Loucy (cell line): ENCODE measurements around the gene CD72.

Source experiments
- EZH2phosphoT487 ChIP-seq: fragments of 200-600 bp; IDR thresholded peaks from 2 replicates; pipeline ENCODE4 v1.6.1; 2018; ENCODE audit warnings: antibody characterized with exemption, mild to moderate bottlenecking, moderate library complexity, borderline replicate concordance
- TF ChIP-seq, protein P1 (sequence below): fragments of 200-600 bp; sonication (generic); conservative IDR thresholded peaks from 2 replicates; pipeline ENCODE4 v1.5.1; 2014; ENCODE audit warnings: mild to moderate bottlenecking, antibody characterized with exemption, low read length

DNA sequence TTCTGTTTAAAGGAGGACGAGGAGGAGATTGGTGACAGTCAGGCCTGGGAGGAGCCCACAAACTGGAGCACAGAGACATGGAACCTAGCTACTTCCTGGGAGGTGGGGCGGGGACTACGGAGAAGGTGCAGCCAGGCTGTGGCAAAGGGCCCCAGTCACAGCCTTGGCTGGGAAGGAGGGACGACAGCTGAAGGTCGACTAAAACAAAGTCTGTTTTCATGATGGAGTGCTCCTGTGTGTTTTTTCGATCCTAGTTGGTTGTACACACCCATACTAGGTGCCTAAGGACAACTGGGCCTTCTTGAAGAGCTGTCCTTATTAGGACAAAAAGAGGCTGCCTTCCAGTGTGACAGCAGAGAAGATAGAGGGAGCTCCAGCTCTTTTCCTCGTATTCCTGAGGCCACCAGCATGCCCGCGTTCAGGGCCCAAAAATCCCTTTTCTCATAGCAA lies 42.8 kb upstream of the CD72 start:
- TF ChIP-seq EZH2phosphoT487, result no peak
- TF ChIP-seq, protein P1, sequence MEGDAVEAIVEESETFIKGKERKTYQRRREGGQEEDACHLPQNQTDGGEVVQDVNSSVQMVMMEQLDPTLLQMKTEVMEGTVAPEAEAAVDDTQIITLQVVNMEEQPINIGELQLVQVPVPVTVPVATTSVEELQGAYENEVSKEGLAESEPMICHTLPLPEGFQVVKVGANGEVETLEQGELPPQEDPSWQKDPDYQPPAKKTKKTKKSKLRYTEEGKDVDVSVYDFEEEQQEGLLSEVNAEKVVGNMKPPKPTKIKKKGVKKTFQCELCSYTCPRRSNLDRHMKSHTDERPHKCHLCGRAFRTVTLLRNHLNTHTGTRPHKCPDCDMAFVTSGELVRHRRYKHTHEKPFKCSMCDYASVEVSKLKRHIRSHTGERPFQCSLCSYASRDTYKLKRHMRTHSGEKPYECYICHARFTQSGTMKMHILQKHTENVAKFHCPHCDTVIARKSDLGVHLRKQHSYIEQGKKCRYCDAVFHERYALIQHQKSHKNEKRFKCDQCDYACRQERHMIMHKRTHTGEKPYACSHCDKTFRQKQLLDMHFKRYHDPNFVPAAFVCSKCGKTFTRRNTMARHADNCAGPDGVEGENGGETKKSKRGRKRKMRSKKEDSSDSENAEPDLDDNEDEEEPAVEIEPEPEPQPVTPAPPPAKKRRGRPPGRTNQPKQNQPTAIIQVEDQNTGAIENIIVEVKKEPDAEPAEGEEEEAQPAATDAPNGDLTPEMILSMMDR, result peak; percentile 53
